Endothelial cell of umbilical vein (primary cell): Measurements from ENCODE around the gene WDFY3. TPM values are rescaled to one million over a fixed set of nuclear protein-coding genes. Genes with fewer than 3 reads are reported as not detected.

ENCODE experiments used
- BruUV-seq: library from RNA; stranded (reverse); fragments of 400-500 nt; replicated peaks from 2 replicates; lab custom pipeline; 2021; lab: Mats Ljungman, UMichigan
- CTCF ChIA-PET: fragments of 300-600, 350-600 bp; sonication (Branson Sonifier 250); formaldehyde crosslinking; loops from one replicate; lab custom pipeline; 2021; ENCODE audit warnings: antibody characterized with exemption, inconsistent platforms; lab: Charles Lee
- POLR2A ChIA-PET: fragments of 300-600, 350-600 bp; sonication (Branson Sonifier 250); formaldehyde crosslinking; loops from one replicate; lab custom pipeline; 2021; ENCODE audit warnings: antibody characterized with exemption, inconsistent platforms; lab: Charles Lee
- DNase-seq: peaks from one replicate; pipeline ENCODE4 v3.0.0-alpha.2; 2011; ENCODE audit warnings: low read depth, low spot score
- FAIRE-seq: peaks from 2 replicates; lab custom pipeline; 2011; peaks lifted over from hg19 to GRCh38; lab: Jason Lieb, UNC
- H2AFZ ChIP-seq: 2 replicates; pipeline ENCODE4 v1.6.0; 2012; ENCODE audit warnings: low read depth, low read length, control low read depth, inconsistent platforms
- H3K27ac ChIP-seq: 2 replicates; pipeline ENCODE4 v1.5.1; 2011; ENCODE audit warnings: low read depth, mild to moderate bottlenecking, control low read depth, low read length, moderate library complexity; ENCODE audit not compliant: insufficient read depth
- H3K27me3 ChIP-seq, 2 experiments: 2 replicates each; pipeline versions ENCODE4 v1.6.0 to v1.6.1; 2011; ENCODE audit warnings: low read length in 2 of 2, mixed read lengths in 1 of 2; ENCODE audit not compliant: control insufficient read depth in 2 of 2, insufficient read depth in 2 of 2
- H3K36me3 ChIP-seq, 2 experiments: 2 replicates in 1 of 2; 3 replicates in 1 of 2; pipeline ENCODE4 v1.5.1; 2011; ENCODE audit warnings: low read length in 2 of 2, mild to moderate bottlenecking in 1 of 2, moderate library complexity in 1 of 2; ENCODE audit not compliant: control insufficient read depth in 2 of 2, insufficient read depth in 2 of 2; ENCODE audit errors: extremely low read depth in 1 of 2
- H3K4me1 ChIP-seq: 3 replicates; pipeline ENCODE4 v1.5.1; 2011; ENCODE audit warnings: mild to moderate bottlenecking, low read length; ENCODE audit not compliant: control insufficient read depth, insufficient read depth; ENCODE audit errors: extremely low read depth
- H3K4me2 ChIP-seq: 2 replicates; pipeline ENCODE4 v1.6.1; 2011; ENCODE audit warnings: low read length, control low read depth, mixed read lengths; ENCODE audit not compliant: insufficient read depth
- H3K4me3 ChIP-seq, 3 experiments: fragments of 200-600 bp in 1 of 3; sonication (generic), shearing (Covaris generic) in 1 of 3; replicated peaks in 1 of 3; 2 replicates each; pipeline ENCODE4 v1.5.1; 2011 to 2016; ENCODE audit warnings: control low read depth in 3 of 3, low read length in 3 of 3, mild to moderate bottlenecking in 2 of 3, inconsistent platforms in 1 of 3, low read depth in 1 of 3, moderate library complexity in 1 of 3; ENCODE audit not compliant: insufficient read depth in 1 of 3
- H3K79me2 ChIP-seq: 2 replicates; pipeline ENCODE4 v1.6.0; 2012; ENCODE audit warnings: low read length, inconsistent platforms; ENCODE audit not compliant: control insufficient read depth, insufficient read depth
- H3K9ac ChIP-seq: replicated peaks from 2 replicates; pipeline ENCODE3; 2011; ENCODE audit warnings: low read length, control low read depth; ENCODE audit not compliant: insufficient read depth; ENCODE audit errors: extremely low read depth
- H3K9me1 ChIP-seq: replicated peaks from 3 replicates; pipeline ENCODE4 v1.6.0; 2011; ENCODE audit warnings: mild to moderate bottlenecking, low read length; ENCODE audit not compliant: control insufficient read depth, insufficient read depth; ENCODE audit errors: extremely low read depth
- H3K9me3 ChIP-seq: replicated peaks from 2 replicates; pipeline ENCODE4 v1.5.1; 2012; ENCODE audit warnings: low read length, inconsistent platforms; ENCODE audit not compliant: control insufficient read depth, insufficient read depth
- H4K20me1 ChIP-seq: replicated peaks from 2 replicates; pipeline ENCODE3; 2011; ENCODE audit warnings: mild to moderate bottlenecking, low read length; ENCODE audit not compliant: control insufficient read depth, insufficient read depth; ENCODE audit errors: extremely low read depth
- EZH2 ChIP-seq: IDR thresholded peaks from 2 replicates; pipeline ENCODE4 v1.6.1; 2012; ENCODE audit warnings: borderline replicate concordance, low read depth, mild to moderate bottlenecking, moderate library complexity, low read length, inconsistent platforms; ENCODE audit not compliant: severe bottlenecking
- FOS ChIP-seq: IDR thresholded peaks from 2 replicates; pipeline ENCODE4 v1.6.1; 2011; ENCODE audit warnings: mild to moderate bottlenecking, low read length, moderate library complexity, borderline replicate concordance; ENCODE audit not compliant: insufficient read depth
- GATA2 ChIP-seq: IDR thresholded peaks from 2 replicates; pipeline ENCODE4 v1.7.0; 2011; ENCODE audit warnings: low read depth, mild to moderate bottlenecking, moderate library complexity, mixed read lengths, low read length; ENCODE audit not compliant: insufficient read length, insufficient read depth
- JUN ChIP-seq: IDR thresholded peaks from 2 replicates; pipeline ENCODE4 v1.6.1; 2011; ENCODE audit warnings: borderline replicate concordance, low read depth; ENCODE audit not compliant: insufficient read length, insufficient read depth
- MYC ChIP-seq: IDR thresholded peaks from one replicate; pipeline ENCODE4 v1.6.1; 2011; ENCODE audit warnings: mild to moderate bottlenecking, low read depth, low read length
- POLR2A ChIP-seq: IDR thresholded peaks from 2 replicates; pipeline ENCODE4 v1.6.1; 2012; ENCODE audit warnings: low read depth, mild to moderate bottlenecking, control low read depth, low read length
- POLR2AphosphoS5 ChIP-seq: IDR thresholded peaks from 2 replicates; pipeline ENCODE4 v1.6.1; 2012; ENCODE audit warnings: low read depth, mild to moderate bottlenecking, control low read depth, low read length, moderate library complexity; ENCODE audit not compliant: insufficient read depth
- dilution Hi-C: fragments of 300-500 bp; cut with MboI; formaldehyde crosslinking; loops from one replicate; pipeline ENCODE4 v1.15.0; 2019; ENCODE audit warnings: low sequenced_read_pairs; ENCODE audit not compliant: extremely low pct_ligation_motif_present
- intact Hi-C: fragments of 100-400 bp; cut with micrococcal nuclease; formaldehyde crosslinking; loops from one replicate; pipeline ENCODE4 v1.10.0; 2022
- polyA plus RNA-seq, 4 experiments: library from polyadenylated mRNA; depleted of rRNA in 3 of 4; stranded (reverse) in 3 of 4; unstranded in 1 of 4; fragments of >200 nt; gene quantifications; 2 replicates each; pipeline versions ENCODE4 v1.2.1 to v1.2.3, GENCODE V29; 2011 to 2012; ENCODE audit warnings: missing spikeins in 1 of 4
- total RNA-seq: library from RNA; stranded (reverse); gene quantifications from 2 replicates; pipeline ENCODE4 v1.2.3, GENCODE V29; 2021
- TF ChIP-seq, protein P1 (sequence below): IDR thresholded peaks from 2 replicates; pipeline ENCODE4 v1.6.1; 2011; ENCODE audit not compliant: insufficient read depth, insufficient read length
- TF ChIP-seq, protein P2 (sequence below), 2 donors: IDR thresholded peaks; 1 replicate in 1 of 2; 2 replicates in 1 of 2; pipeline ENCODE4 v1.5.1; 2011; ENCODE audit warnings: low read length in 2 of 2, mild to moderate bottlenecking in 2 of 2, moderate library complexity in 2 of 2, control low read depth in 1 of 2, inconsistent platforms in 1 of 2, low read depth in 1 of 2; ENCODE audit not compliant: insufficient read depth in 1 of 2; ENCODE audit errors: extremely low read depth in 1 of 2

The WDFY3 gene
- total and polyA plus RNA-seq, 2 donors (not counting 3 experiments of a cell fraction or from before 2014, with no cell fraction given), result 37.0 to 113 TPM

DNA sequence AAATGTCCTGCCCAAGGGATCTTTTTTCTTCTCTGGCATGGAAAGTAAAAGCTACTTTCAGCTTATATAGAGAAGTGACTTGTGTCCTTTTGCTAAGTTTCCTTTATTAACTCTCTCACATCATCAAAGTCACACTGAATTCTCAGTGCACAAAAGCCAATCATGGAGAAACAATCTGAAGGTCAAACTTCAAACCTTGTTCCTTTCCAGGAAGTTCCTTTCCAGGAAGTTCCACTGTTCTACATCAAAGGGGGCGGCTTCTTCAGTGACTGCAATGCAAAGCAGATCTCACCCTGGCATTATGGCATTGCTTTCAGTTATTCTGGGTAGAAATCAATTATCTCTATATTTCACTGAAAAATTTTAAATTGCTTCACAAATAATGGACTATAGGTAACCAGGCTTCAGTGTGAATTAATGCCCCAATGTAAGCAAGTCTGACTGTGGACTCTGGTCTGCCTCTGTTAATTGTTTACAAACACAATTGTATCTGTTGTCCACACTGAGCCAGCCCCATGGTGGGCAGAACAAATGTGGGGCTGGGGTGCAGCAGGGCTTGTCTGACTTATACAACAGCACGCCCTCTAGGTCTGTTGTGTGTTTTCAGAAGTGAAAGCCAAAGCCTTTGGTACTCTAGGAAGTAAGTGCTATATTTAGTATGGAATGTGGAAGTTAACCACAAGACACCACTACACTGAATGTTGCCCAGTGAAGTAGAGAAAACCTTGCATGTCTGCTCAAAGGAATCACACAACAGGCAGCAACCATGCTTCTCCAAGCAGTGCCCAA lies 284.8 kb downstream of the WDFY3 start:
- no peaks in the 10 kb centered on the region for H3K79me2 ChIP-seq
- POLR2A ChIA-PET, result no interaction called here
- H3K27me3 ChIP-seq, result no peaks in the 10 kb centered on the region
- peaks cover 34 to 36% of the 10 kb centered on the region in 2 experiments for H3K36me3 ChIP-seq
- no peak overlapping the region for H2AFZ ChIP-seq
- H3K4me2 ChIP-seq, result no peak overlapping the region
- TF ChIP-seq POLR2A (no peak), GATA2 (no peak), FOS (no peak), MYC (no peak), POLR2AphosphoS5 (no peak), JUN (no peak)
- TF ChIP-seq, protein P1, sequence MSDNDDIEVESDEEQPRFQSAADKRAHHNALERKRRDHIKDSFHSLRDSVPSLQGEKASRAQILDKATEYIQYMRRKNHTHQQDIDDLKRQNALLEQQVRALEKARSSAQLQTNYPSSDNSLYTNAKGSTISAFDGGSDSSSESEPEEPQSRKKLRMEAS, result no peak
- no peaks in the 10 kb centered on the region for H3K9me1 ChIP-seq
- H3K4me3 ChIP-seq, result no peak overlapping the region
- CTCF ChIA-PET, result interaction anchor here (2.1 kb wide), 1 partner anchor 103 kb away, joined by 5 read pairs; no protein-coding TSS in a partner anchor
- dilution Hi-C loops, result no loop called here
- no peak overlapping the region for H3K9ac ChIP-seq
- no peak overlapping the region for H3K27ac ChIP-seq
- no peak for FAIRE-seq
- H4K20me1 ChIP-seq, result no peaks in the 10 kb centered on the region
- H3K9me3 ChIP-seq, result no peaks in the 10 kb centered on the region
- intact Hi-C loops, result no loop called here
- peaks cover 11% of the 10 kb centered on the region for H3K4me1 ChIP-seq
- no TSS peak for BruUV-seq
- peak; percentile 41 for DNase-seq

DNA sequence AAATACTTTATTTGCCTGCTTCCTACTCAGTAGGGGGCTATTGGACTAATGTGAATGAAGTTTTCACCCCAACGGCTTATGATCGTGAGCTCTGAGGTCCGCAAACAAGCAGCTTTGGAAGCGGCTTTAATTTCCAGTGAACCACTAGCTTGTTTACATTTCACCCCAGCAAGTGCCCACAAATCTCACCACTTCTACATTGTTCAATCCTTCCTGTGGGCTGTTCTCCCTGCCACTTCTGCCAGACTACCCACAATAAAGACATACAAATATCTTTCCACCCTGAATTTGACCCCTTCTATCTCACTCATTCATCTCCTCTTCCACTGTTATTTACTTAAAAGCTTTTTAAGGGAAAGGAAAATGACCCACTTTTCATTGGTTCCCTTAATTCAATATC lies 285.5 kb downstream of the WDFY3 start:
- Histone ChIP-seq H3K9me1 (no peaks in the 10 kb centered on the region), H3K4me1 (peaks cover 11% of the 10 kb centered on the region), H3K27ac (no peak overlapping the region), H3K4me3 (no peak overlapping the region), H3K36me3 (peaks cover 31 to 38% of the 10 kb centered on the region in 2 experiments), H3K9ac (no peak overlapping the region), H2AFZ (no peak overlapping the region), H3K79me2 (no peaks in the 10 kb centered on the region), H3K27me3 (no peaks in the 10 kb centered on the region), H3K9me3 (no peaks in the 10 kb centered on the region), H3K4me2 (no peak overlapping the region), H4K20me1 (no peaks in the 10 kb centered on the region)
- CTCF ChIA-PET, result interaction anchor here (2.1 kb wide), 1 partner anchor 102 kb away, joined by 5 read pairs; no protein-coding TSS in a partner anchor
- dilution Hi-C loops, result no loop called here
- no peak for FAIRE-seq
- no TSS peak for BruUV-seq
- DNase-seq, result no peak
- intact Hi-C loops, result no loop called here
- POLR2A ChIA-PET, result no interaction called here
- TF ChIP-seq MYC (no peak), POLR2A (no peak), POLR2AphosphoS5 (no peak), GATA2 (no peak), FOS (no peak), JUN (no peak), EZH2 (no peak)
- TF ChIP-seq, protein P2, sequence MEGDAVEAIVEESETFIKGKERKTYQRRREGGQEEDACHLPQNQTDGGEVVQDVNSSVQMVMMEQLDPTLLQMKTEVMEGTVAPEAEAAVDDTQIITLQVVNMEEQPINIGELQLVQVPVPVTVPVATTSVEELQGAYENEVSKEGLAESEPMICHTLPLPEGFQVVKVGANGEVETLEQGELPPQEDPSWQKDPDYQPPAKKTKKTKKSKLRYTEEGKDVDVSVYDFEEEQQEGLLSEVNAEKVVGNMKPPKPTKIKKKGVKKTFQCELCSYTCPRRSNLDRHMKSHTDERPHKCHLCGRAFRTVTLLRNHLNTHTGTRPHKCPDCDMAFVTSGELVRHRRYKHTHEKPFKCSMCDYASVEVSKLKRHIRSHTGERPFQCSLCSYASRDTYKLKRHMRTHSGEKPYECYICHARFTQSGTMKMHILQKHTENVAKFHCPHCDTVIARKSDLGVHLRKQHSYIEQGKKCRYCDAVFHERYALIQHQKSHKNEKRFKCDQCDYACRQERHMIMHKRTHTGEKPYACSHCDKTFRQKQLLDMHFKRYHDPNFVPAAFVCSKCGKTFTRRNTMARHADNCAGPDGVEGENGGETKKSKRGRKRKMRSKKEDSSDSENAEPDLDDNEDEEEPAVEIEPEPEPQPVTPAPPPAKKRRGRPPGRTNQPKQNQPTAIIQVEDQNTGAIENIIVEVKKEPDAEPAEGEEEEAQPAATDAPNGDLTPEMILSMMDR (IDR thresholded peaks at IDR 0.05; ENCODE audit: extremely low read depth in 1 of 2, insufficient read depth in 1 of 2, low read depth in 1 of 2, low read length in 2 of 2), result no peak
- TF ChIP-seq, protein P1, result no peak
